CD4-positive, alpha-beta T cell treated with Interleukin-12 subunit alpha and Interleukin-12 subunit beta, for 1 hour (primary cell): Measurements from ENCODE around the gene DHX35.
"Not testable (repeated sequence)": the region's sequence is repeated elsewhere in the genome, so short reads cannot be mapped to it uniquely, and the experiment has no call there.

Experiments used
- DNase-seq: peaks from one replicate; pipeline ENCODE4 v3.0.0-alpha.2; 2020

The DHX35 gene

DNA sequence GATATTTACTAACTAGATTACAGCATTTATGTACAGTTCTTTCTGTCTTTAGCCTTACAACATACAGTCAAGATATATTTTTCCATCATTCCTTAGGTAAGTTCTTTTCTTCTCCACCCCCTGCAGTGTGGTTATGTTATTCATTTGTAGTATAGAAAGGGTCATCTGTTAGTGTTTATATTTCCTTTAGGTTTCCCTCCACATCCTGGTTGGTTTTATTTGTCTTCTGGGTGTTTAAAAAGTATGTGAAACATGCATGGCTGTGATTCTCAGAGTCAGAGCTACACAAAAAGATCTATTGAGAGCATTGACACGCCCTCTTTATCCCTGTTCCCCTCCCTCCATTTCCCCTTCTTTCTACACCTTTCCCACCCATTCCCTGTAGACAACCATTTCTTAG, 20.1 kb downstream of the DHX35 start:
- DNase-seq: no peak

DNA sequence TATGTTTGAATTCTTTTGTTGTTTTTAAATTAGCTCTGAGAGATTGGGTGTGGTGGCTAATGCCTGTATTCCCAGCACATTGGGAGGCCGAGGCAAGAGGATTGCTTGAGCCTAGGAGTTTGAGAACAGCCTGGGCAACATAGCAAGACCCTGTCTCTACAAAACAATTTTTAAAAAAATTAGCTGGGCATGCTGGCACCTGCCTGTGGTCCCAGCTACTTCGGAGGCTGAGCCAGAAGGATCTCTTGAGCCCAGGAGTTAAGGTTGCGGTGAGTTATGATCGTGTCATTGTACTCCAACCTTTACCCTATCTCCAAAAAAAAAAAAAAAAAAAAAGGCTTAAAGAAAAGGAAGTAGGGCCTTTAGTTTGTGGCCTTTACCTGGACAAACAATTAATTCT, 22.9 kb downstream of the DHX35 start:
- DNase-seq: no peak

DNA sequence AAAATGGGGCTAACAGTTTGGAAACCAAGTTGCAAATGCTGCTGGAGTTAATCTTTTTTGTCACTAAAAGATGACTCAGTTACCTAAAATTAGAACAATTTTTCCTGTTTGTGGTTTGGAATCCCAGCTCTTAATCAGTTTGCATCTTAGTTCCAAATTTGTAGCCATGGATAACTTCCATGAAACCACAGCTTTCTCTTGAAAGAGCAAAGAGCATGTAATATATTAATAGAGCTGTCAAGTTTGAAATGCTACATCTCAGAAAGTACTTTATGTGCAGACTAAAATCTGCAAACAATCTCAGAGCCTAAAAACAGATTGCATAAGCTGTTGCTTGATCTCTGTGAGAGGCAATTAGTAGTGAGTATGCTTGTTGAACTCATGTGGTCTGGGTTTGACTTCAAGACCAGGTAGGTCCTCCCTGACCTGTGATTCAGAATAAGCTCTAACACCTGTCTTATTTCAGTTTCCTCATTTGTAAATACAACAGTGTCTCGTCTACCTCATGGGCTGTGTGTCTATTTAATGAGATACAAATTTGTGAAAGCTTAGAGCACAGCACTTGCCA, 23.5 kb downstream of the DHX35 start:
- DNase-seq: no peak

DNA sequence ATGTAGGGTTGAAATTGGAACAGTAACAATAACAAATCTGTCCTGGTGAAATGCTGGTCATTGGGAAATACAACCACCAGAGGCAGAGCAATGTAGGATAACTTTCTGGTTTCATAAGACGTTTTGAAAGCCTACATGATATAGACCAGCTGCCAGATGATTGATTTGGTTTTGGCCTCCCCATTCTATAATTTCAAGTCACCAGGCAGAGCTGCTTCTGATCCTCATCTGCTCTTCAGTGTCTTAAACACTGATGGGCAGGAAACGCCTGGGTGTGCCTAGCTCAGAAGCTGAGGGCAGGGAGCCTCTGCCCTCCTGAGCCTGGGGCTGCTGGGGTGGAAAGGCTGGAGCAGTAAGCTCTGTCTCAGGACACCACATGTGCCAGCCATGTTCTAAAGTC, 24.5 kb downstream of the DHX35 start:
- no peak for DNase-seq

DNA sequence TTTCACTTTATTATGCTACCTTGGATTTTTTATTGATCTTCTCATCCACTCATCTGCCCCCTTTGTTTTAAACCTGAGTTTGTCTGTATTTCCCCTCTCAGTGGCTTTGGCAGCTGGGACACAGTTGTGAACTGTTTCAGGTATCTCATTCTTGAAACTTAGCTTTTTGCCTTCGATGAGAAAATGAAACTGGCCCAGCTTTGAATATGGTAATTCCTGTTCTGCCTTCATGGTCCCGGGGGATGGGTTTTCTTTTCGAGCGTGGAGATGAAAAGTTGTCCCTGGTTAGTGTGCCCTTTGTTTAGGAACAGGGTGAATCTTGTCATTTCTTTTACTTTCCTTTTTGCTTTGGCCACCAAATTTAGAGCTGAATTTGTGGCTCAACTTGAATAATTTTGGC, 25.6 kb downstream of the DHX35 start:
- DNase-seq: no peak

DNA sequence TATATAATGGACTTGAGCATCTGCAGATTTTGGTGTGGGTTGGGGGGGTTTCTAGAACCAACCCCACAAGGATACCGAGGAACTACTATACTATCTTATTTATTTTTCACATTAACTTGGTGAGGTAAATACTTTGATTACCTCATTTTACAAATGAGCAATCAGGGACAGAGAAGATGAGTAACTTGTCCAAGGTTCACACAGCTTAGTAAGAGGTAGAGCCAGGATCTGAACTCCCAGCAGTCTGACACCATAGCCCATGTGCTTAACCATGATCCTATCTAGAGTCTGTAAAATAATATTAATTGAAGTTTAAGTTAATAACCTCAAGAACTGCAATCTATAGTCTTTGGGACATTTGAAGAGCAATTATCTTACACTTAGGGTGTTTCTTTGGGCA, 28.6 kb downstream of the DHX35 start:
- no peak for DNase-seq

DNA sequence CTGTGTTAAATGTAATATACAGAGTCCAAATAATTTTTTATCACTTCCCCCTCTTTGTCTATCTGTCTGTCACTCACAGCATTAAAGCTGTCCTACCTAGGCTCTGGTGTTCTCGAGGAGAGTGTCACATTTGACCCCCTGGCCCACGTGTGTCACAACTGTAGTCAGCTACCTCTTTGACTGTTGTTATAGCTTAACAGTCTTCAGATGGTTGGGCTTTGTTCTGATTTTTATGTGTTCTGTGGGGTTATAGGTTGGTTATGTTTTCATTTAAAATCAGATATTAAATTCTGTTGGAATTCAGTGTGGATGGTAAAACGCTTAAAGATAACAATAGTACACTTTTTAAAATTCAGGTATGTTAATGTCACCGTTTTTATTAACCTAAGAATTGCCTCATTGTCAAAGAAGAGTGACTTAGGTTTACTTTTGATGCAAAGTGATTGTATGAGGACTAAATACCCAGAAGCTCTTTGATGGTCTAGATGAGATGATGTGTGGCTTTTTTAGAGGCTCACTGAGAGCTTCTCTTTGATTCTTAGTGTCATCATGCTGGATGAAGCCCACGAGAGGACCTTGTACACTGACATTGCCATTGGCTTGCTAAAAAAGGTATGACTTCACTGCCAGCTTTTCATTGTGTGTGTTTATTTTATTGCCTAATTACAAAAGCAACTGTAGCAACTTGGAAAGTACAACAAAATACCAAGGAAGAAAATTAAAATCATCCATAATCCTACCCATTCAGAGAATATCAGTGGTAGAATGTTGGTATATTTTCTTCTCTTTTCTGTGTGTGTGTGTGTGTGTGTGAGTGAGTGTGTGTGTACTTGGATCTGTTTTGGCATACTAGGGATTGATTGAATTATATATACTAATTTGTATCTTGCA, 29.9 kb downstream of the DHX35 start:
- DNase-seq: no peak

DNA sequence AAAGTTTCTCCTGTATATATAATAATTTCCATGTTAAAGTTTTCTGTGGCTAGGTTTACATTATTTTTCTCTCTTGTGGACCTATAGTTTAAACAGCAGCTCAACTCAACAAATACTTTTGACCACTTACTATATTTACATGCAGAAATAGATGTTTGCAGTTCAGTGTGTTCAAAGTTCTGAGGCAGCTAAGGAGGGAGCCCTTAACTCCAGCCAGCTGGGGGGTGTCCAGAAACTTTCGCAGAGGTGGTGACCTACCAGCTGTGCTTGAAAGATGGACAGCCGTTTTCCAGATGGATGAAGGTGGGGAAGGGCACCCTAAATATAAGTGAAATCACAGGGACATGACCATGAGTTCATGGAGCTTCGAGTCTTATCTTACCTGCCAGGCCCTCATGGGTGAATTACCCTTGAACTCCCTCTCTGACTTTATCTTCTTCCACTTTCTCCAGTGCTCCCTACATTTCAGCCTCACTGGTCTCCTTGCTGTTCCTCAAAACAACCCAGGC, 33.4 kb downstream of the DHX35 start:
- no peak for DNase-seq

DNA sequence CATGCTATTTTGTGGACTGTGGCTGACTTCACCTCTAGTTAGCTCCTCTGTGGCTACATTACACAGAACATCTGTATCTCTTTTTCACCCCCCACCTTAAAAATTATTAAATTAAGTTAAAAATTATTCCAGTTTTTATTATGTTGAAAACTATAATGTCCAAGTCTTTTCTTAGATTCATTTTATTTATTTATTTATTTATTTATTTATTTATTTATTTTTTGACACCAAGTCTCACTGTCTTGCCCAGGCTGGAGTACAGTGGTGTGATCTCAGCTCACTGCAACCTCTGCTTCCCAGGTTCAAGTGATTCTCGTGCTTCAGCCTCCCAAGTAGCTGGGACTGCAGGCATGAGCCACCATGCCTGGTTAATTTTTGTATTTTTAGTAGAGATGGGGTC, 34.7 kb downstream of the DHX35 start:
- not testable (repeated sequence) for DNase-seq

DNA sequence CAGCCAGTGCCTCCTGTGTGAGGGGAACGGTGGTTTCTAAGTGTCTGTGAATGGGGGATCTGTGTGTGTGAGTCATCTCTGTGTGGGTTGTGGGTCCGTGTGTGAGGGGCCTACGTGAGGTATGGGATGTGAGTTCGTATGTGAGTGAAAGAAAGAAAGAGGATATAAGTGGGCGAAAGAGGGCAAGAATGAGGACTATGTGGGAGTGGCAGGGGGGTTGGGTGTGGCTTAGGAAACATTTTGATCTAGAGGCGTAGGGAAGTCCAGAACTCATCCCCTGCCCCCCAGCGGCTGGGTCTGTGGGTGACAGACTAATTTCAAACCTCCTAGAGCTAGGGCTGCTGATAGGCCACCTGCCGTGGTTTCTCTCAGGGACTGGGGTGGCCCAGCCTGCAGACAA, 35.5 kb downstream of the DHX35 start:
- DNase-seq: no peak

DNA sequence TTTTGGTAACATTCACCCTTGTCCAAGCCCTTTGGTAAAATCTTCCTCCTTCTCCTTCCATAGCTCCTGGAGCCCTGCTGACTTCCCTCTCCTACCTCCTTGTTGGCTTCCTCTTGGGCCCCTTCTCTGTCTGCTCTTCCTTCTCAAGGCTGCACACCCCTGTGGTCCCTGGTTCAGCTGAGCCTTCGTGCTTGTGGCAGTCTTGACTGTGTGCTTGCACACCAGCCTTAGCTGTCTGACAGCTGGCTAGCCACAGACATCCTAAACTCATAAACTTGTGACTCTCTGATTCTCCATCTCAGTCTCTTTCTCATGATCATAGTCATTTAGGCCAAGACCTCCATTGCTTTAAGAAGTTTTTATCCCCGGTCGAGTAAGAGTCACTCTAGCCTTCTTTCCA, 37.1 kb downstream of the DHX35 start:
- no peak for DNase-seq

DNA sequence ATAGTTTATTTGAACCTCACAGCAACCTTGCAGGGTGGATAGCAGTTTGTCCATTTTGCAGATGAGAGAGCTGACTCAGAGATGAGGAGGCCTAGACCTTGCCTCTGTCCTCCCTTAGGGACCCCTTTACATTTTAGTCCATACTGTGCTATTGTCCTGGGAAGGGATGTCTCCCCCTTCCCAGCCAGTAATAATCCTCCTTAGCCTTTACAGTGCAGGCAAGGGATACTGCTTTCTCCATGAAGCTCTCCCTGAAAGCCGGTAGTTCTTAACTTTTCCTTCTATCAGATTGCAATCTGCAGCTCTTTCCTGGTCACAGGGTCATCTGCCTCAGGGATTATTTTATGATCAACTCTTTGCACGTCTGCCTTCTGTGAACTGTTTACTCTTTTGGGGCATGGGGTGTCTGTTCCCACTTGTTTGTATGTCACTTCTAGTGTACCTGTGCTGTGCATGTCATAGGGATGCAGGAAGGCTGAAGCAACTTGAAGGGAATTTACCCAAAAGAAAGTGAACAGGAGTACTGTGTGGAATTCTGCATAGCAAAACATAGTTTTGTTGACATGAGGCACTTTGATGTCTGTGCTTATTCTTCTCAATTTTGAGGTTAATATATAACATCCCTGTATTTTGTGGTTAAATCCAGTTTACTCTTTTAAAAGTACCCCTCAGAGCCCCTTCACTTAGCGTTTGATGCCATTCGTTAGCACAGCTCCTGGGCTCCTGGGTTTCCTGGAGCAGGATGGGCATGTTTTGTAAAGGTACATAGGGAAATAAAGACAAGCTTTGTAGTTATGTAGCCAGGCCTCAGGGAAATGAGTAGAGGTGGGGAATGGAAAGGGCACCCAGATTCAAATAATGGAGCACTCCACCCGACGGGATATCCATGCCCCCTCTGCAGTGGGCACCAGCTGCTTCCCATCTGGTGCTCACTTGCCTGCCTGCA, 38.1 kb downstream of the DHX35 start:
- DNase-seq: no peak

DNA sequence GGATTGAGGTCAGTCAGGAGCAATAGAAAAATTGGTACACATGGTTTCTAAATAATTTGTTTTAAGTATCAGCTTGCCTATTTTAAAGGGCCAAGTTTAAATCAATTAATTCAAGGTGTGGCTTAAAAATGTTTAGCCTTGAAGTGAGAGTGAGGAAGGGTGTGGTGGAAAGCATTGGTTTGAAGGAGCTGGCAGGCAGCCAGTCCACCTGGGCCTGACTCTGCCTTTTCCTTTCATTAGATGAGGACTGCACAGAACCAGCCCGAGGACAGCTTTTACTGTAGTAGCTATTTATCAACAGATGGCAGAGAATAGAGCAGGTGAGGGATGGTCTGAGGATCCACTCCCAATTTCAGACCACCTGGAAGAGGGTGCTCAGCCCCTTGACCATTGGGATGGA, 42.4 kb downstream of the DHX35 start:
- peak; percentile 22 for DNase-seq

DNA sequence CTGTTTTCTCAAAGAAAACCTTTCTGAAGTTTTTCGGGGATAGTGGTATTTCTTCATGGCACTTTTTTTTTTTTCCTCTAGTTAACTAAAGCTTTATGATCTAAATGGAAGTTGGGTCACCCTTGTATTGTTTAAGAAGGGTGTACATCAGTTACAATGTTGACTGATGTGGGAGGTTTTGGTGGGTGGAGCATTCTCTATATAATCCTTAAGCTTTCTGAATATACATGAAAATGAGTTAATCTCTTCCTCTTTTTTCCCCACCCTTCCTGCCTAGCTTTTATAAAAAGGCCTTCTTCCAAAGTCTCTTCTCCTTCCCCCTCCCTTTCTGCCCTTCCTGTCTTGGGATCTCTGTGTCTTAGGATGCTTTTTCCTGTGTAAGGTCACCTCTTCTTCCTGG, 47.2 kb downstream of the DHX35 start:
- DNase-seq: no peak

DNA sequence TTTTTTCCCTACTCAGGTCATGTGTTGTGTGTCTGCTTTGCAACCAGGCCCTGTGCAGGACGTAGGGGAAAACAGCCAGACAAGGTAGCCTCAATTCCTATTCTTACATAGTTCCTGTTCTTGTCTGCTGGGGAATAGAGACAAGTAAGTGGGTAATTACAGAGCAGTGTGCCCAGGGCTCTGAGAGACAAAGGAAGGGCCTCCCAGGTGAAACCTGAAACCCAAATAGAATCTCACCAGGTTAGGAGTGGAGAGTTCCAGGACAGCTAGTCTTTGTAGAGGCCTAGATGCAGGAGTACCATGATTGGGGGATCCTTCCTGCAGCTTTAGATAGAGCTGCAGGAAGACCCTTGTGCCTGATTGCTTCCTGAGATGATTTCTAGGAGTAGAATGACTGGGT, 48.4 kb downstream of the DHX35 start:
- DNase-seq: no peak

DNA sequence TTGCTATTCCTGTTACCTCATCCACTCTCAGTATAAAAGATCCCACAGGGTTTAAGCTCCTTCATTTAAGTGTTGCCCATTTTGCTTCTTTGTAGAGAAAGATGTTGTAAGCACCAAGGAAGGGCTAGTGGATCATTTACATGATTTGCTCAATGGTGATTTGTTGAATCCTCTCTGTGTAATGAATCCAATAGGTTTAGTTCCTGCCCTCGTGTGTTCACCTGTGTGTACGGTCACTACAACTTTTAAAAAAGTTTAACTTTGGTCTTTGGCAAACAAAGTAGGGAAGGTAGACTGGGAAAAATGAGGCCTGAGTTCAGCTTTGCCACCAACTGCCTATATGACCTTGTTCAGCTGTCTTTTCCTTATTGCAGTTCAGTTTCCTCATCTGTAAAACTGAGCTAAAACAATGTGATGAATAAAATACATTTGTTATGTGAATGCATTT, 51.5 kb downstream of the DHX35 start:
- DNase-seq: no peak

DNA sequence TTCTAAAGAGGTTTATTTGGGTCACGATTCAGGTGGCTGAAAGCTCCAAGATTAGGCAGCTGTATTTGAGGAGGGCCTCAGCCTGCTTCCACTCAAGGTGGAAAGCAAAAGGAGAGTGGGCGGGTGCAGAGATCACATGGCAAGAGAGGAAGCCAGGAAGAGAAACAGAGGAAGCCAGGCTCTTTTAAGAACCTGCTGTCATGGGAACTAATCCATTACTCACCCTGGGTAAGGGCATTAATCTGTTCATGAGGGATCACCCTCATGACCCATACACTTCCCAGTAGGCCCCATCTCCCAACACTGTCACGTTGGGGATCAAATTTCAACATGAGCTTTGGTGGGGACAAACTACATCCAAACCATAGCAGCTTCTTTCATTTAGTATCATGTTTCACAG, 53.9 kb downstream of the DHX35 start:
- no peak for DNase-seq

DNA sequence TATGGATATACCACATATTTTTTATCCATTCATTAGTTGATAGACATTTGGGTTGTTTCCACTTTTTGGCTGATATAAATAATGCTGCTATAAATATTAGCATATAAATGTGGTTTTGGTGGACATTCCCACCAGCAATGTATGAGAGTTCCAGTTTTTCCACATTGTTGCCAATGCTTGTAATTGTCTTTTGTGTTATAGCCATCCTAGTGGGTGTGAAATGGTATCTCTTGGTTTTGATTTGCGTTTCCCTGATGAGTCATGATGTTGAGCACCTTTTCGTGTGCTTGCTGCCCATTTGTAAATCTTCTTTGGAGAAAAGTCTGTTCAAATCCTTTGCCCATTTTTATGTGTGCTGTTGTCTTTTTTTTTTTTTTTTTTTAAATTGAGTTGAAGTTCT, 54.4 kb downstream of the DHX35 start:
- DNase-seq: no peak

DNA sequence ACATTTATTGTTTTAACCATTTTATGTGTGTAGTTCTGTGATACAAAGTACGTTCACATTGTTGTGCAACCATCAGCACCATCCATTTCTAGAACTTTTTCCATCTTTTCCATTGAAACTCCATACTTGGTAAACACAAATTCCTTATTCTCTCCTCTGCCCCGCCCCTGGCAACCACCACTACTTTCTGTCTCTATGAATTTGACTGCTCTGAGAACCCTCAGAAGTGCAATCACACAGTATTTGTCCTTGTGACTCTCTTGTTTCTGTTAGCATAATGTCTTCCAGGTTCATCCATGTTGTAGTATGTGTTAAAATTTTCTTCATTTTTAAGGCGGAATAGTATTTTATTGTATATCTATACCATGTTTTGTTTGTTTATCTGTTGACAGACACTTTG, 56.9 kb downstream of the DHX35 start:
- no peak for DNase-seq

DNA sequence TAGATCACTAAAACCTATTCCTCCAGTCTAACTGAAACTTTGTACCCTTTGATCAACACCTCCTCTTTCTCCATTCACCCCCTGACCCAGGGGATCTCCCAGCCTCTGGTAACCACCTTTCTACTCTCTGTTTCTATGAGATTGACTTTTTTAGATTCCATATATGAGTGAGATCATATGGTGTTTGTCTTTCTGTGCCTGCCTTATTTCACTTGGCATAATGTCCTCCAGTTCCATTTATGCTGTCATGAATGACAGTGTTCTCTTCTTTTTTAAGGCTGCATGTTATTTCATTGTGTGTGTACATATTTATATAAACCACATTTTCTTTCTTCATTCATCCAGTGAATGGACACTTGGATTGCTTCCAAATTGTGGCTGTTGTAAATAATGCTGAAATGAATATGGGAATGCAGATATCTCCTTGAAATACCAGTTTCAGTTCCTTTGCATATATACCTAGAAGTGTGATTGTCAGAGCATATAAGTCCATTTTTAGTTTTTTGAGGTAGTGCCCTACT, 57.7 kb downstream of the DHX35 start:
- no peak for DNase-seq

DNA sequence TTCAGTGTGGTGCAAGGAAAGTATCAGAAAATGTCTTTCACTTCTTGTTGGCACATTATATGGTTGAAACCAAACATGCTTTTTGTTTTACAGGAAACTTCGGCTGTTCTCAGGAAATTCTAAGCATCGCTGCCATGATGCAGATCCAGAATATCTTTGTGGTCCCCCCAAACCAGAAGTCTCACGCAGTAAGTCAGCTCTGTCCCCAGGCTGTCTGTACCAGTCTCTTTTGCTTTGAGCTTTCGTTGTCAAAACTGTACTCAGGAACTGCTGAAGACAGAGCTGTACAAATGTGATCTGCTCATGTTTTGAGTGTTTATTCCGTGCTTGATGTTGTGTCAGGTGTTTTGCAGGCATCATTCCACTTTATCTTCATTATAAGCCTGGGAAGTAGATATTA, 59.6 kb downstream of the DHX35 start:
- DNase-seq: no peak

DNA sequence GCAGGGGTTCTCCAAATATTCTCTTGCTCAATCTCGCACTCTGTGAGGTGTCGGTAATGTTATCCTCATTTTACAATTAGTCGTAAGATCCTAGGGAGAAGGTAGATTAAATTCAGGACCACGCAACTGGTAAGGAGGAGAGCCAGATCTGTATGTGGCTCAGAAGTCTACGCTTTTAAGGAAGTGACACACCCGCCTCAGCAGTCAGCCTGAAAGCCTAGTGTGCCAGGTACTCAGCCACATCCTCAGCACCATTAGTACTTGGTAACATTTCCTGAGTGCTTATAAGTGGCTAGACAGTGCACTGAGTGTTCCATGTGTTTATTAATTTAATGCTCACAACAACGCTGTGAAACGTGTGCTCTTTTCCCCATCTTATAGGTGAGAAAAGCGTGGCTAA, 63.7 kb downstream of the DHX35 start:
- DNase-seq: peak; percentile 26

DNA sequence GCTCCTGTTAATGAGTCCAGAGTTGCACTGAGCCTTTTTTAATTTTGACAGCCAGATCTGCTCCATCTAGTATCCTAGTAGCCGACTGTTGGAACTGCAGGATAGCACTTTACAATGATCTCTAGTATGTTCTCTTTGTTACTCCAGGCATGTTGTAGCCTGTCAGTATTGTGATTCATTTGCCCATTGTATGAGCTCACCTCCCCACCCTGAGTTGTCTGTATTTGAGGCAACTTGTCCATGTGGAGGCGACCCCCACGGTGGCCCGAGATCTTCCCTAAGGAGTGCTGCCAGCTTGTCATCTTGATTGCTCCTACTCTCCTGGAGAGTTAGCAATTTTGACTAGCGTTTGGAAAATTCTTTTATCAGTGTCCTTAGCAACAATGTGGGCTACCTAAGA, 67.2 kb downstream of the DHX35 start:
- no peak for DNase-seq
